ENCODE measurements around the gene TSPAN14. TPM values are rescaled to one million over a fixed set of nuclear protein-coding genes. Genes with fewer than 3 reads are reported as not detected.

The TSPAN14 gene
- total and polyA plus RNA-seq, 2 of the 8 experiments (the other 6 are each of a cell fraction or from before 2014, with no cell fraction given), result 47.4 to 57.8 TPM

- TF ChIP-seq MAX (IDR thresholded peaks at IDR 0.05) (peak; percentile 84), TBP (IDR thresholded peaks at IDR 0.05; ENCODE audit: low read depth, low read length) (peak; percentile 22; the same call in 1 of the 2 replicates), CHD2 (IDR thresholded peaks at IDR 0.05; ENCODE audit: low read length) (0 out of 2 replicates have a peak, but pooled peaks have one; percentile 27), TAF7 (optimal IDR thresholded peaks at IDR 0.05; ENCODE audit: borderline replicate concordance, low read depth, low read length) (peak; percentile 37), KDM4A (IDR thresholded peaks at IDR 0.05; ENCODE audit: low read depth, low read length, severe bottlenecking) (peak; percentile 98), HDAC2 (IDR thresholded peaks at IDR 0.05; ENCODE audit: borderline replicate concordance in 1 of 2, low read depth in 2 of 2, low read length in 2 of 2) (0 out of 4 replicates have a peak, but pooled peaks of 1 of the 2 experiments have one; percentile 35), ASH2L (IDR thresholded peaks at IDR 0.05; ENCODE audit: low read length) (peak; percentile 64), KDM1A (IDR thresholded peaks at IDR 0.05; ENCODE audit: borderline replicate concordance, low read length) (0 out of 2 replicates have a peak, but pooled peaks have one; percentile 52), CREB1 (IDR thresholded peaks at IDR 0.05) (peak; percentile 10; the same call in 1 of the 2 replicates), SUZ12 (IDR thresholded peaks at IDR 0.05; ENCODE audit: low read length) (0 out of 2 replicates have a peak, but pooled peaks have one; percentile 21), RXRA (IDR thresholded peaks at IDR 0.05; ENCODE audit: insufficient read depth, low read depth, low read length) (no peak), SIX5 (IDR thresholded peaks at IDR 0.05; ENCODE audit: low read depth, low read length) (no peak), POLR2A (IDR thresholded peaks at IDR 0.05; ENCODE audit: control extremely low read depth in 1 of 2, low read depth in 2 of 2, low read length in 2 of 2) (0 out of 3 replicates have a peak, but pooled peaks of 1 of the 2 experiments have one; percentile 17), NRF1 (IDR thresholded peaks at IDR 0.05; ENCODE audit: low read depth, low read length) (peak; percentile 70), E2F6 (IDR thresholded peaks at IDR 0.05) (peak; percentile 77; the same call in 1 of the 2 replicates)
Observed at GRCh38 chr10:80408242-80409101, 45.6 kb upstream of the TSPAN14 start, which contains the start of gene PRXL2A (continued).
